GM23248 (cell line): ENCODE results near the gene NFATC2. TPM values are rescaled to one million over a fixed set of nuclear protein-coding genes. Genes with fewer than 3 reads are reported as not detected.

Experiments used
- DNase-seq: peaks from one replicate; pipeline ENCODE4 v3.0.0-alpha.2; 2015
- H2AFZ ChIP-seq: fragments of 200-600 bp; sonication (generic); 2 replicates; pipeline ENCODE4 v1.6.1; 2016; ENCODE audit warnings: antibody characterized with exemption
- H3F3A ChIP-seq: fragments of 200-600 bp; sonication (generic); 2 replicates; pipeline ENCODE4 v1.6.1; 2016; ENCODE audit warnings: mild to moderate bottlenecking, antibody characterized with exemption, mixed run types; ENCODE audit not compliant: insufficient read depth
- H3K27ac ChIP-seq: fragments of 200-600 bp; sonication (generic); 2 replicates; pipeline ENCODE4 v1.5.1; 2016; ENCODE audit warnings: mild to moderate bottlenecking
- H3K27me3 ChIP-seq: fragments of 200-600 bp; sonication (generic); replicated peaks from 2 replicates; pipeline ENCODE4 v1.6.1; 2016; ENCODE audit warnings: mild to moderate bottlenecking; ENCODE audit not compliant: insufficient read depth
- H3K36me3 ChIP-seq: fragments of 200-600 bp; sonication (generic); 2 replicates; pipeline ENCODE4 v1.6.1; 2016; ENCODE audit warnings: low read depth, mild to moderate bottlenecking
- H3K4me1 ChIP-seq: fragments of 200-600 bp; sonication (generic); 2 replicates; pipeline ENCODE4 v1.6.1; 2016; ENCODE audit warnings: mild to moderate bottlenecking; ENCODE audit not compliant: insufficient read depth
- H3K4me2 ChIP-seq: fragments of 200-600 bp; sonication (generic); one replicate; pipeline ENCODE4 v1.6.1; 2016; ENCODE audit warnings: mild to moderate bottlenecking; ENCODE audit not compliant: unreplicated experiment
- H3K4me3 ChIP-seq: fragments of 200-600 bp; sonication (generic); 2 replicates; pipeline ENCODE4 v1.5.1; 2016; ENCODE audit warnings: mild to moderate bottlenecking
- H3K79me2 ChIP-seq: fragments of 200-600 bp; sonication (generic); 2 replicates; pipeline ENCODE4 v1.6.1; 2016; ENCODE audit warnings: mild to moderate bottlenecking; ENCODE audit not compliant: insufficient read depth
- H3K9ac ChIP-seq: fragments of 200-600 bp; sonication (generic); 2 replicates; pipeline ENCODE4 v1.6.1; 2016; ENCODE audit warnings: mild to moderate bottlenecking
- H3K9me2 ChIP-seq: fragments of 200-600 bp; sonication (generic); 2 replicates; pipeline ENCODE4 v1.6.1; 2016; ENCODE audit warnings: mixed run types, mild to moderate bottlenecking, moderate library complexity; ENCODE audit not compliant: insufficient read depth
- H3K9me3 ChIP-seq: fragments of 200-600 bp; sonication (generic); one replicate; pipeline ENCODE4 v1.6.1; 2017; ENCODE audit warnings: low read depth
- H4K20me1 ChIP-seq: fragments of 200-600 bp; sonication (generic); 2 replicates; pipeline ENCODE4 v1.6.0; 2016; ENCODE audit not compliant: insufficient read depth
- EZH2 ChIP-seq: fragments of 200-600 bp; sonication (generic); IDR thresholded peaks from 2 replicates; pipeline ENCODE4 v1.6.1; 2018; ENCODE audit warnings: antibody characterized with exemption, mild to moderate bottlenecking; ENCODE audit not compliant: insufficient read depth, poor library complexity, severe bottlenecking
- EZH2phosphoT487 ChIP-seq: fragments of 200-600 bp; sonication (generic); IDR thresholded peaks from 2 replicates; pipeline ENCODE4 v1.6.1; 2018; ENCODE audit warnings: antibody characterized with exemption, moderate library complexity, mild to moderate bottlenecking, low read depth; ENCODE audit not compliant: insufficient read depth
- WGBS, 2 experiments: methylation state at CpG; one replicate each; pipeline ENCODE4 v1.1.6; 2015 to 2017; ENCODE audit warnings: low lambda C conversion rate in 2 of 2, low coverage in 1 of 2; ENCODE audit errors: missing lambda C conversion rate in 2 of 2; 5-methylcytosine and 5-hydroxymethylcytosine counted together
- in situ Hi-C: fragments of 300-500 bp; cut with MboI; formaldehyde crosslinking; loops from 2 replicates; pipeline ENCODE4 v1.15.0; 2020
- polyA plus RNA-seq: library from polyadenylated mRNA; unstranded; fragments of >200 nt; fragmentation: Nextera tagmentation; extraction: Ambion mirVana; gene quantifications from 2 replicates; pipeline ENCODE4 v1.2.1, GENCODE V29; 2016
- total RNA-seq: library from RNA; depleted of rRNA; stranded (reverse); fragments of >200 nt; shearing (Covaris generic); gene quantifications from 2 replicates; pipeline ENCODE4 v1.2.3, GENCODE V29; 2014

Gene NFATC2
- total and polyA plus RNA-seq, 2 experiments from 2014 or later = 0.11 to 0.14 TPM

- no peaks in the 10 kb centered on the region for H4K20me1 ChIP-seq
- no peak overlapping the region for H3K4me3 ChIP-seq
- WGBS, 2 experiments = 90 to 92% methylated on average over 14 of the region's 14 CpGs
- H3F3A ChIP-seq = no peaks in the 10 kb centered on the region
- DNase-seq = no peak
- no peaks in the 10 kb centered on the region for H3K9me2 ChIP-seq
- no peaks in the 10 kb centered on the region for H3K79me2 ChIP-seq
- in situ Hi-C loops = no loop called here
- H3K9me3 ChIP-seq = no peaks in the 10 kb centered on the region
- H3K4me1 ChIP-seq = no peaks in the 10 kb centered on the region
- no peak overlapping the region for H3K4me2 ChIP-seq
- TF ChIP-seq EZH2 (no peak), EZH2phosphoT487 (no peak)
- no peaks in the 10 kb centered on the region for H3K36me3 ChIP-seq
- H2AFZ ChIP-seq = no peak overlapping the region
- H3K9ac ChIP-seq = no peak overlapping the region
- H3K27me3 ChIP-seq = no peaks in the 10 kb centered on the region
- no peak overlapping the region for H3K27ac ChIP-seq
Measured at GRCh38 chr20:51427651-51428291, 114.7 kb downstream of the NFATC2 start.

GRCh38 chr20:51426718-51427650, 115.5 kb downstream of the NFATC2 start:
- Histone ChIP-seq H4K20me1 (no peaks in the 10 kb centered on the region), H3K9ac (no peak overlapping the region), H3K27ac (no peak overlapping the region), H3K27me3 (no peaks in the 10 kb centered on the region), H2AFZ (no peak overlapping the region), H3K4me2 (no peak overlapping the region), H3K9me3 (no peaks in the 10 kb centered on the region), H3F3A (no peaks in the 10 kb centered on the region), H3K79me2 (no peaks in the 10 kb centered on the region), H3K4me3 (no peak overlapping the region), H3K9me2 (no peaks in the 10 kb centered on the region), H3K4me1 (no peaks in the 10 kb centered on the region), H3K36me3 (no peaks in the 10 kb centered on the region)
- in situ Hi-C loops = no loop called here
- WGBS, 2 experiments = 87% methylated on average over 19 of the region's 19 CpGs
- no peak for TF ChIP-seq EZH2phosphoT487
- no peak for TF ChIP-seq EZH2
- no peak for DNase-seq

DNA sequence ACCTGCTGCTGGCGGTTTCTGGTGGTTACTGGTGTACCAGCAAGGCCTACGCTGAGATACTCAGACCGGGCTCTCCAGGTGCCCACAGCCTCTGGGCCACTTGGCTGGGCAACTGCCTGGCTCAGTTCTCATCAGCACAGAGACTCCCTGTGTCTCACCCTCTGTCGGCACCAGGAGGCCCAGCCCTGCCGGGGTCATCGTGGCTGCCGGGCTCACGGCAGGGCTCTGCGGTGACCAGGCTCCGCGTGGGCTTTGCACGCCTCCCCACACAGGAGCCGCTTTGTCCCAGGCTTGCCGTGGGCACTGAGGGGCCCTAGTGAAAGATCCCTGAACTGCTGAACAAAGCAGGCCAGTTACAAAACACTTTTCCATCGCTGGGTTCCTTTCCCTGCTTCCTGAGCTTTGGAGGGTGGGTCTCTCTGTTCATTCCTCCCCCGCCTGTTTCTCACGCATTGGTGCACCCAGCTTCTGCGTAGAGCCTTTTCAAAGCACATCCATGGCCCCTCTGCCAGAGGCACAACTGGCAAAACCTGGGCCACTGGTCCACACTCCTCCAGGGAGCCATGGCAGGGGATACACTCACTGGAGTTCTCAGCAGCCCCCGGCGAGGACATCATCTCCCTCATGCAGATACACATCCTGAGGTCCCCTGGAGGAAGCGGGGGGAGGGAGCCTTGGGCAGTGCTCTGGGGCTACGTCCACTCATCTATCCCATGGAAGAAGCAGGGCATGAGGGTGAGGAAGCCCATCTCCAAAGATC, 117.0 kb downstream of the NFATC2 start:
- H4K20me1 ChIP-seq = no peaks in the 10 kb centered on the region
- in situ Hi-C loops = no loop called here
- TF ChIP-seq EZH2 (no peak), EZH2phosphoT487 (no peak)
- H3K36me3 ChIP-seq = no peaks in the 10 kb centered on the region
- no peaks in the 10 kb centered on the region for H3F3A ChIP-seq
- H3K9me3 ChIP-seq = no peaks in the 10 kb centered on the region
- no peak overlapping the region for H3K4me3 ChIP-seq
- no peaks in the 10 kb centered on the region for H3K4me1 ChIP-seq
- no peak overlapping the region for H3K27ac ChIP-seq
- no peaks in the 10 kb centered on the region for H3K9me2 ChIP-seq
- DNase-seq = no peak
- H3K4me2 ChIP-seq = no peak overlapping the region
- H3K27me3 ChIP-seq = no peaks in the 10 kb centered on the region
- no peak overlapping the region for H2AFZ ChIP-seq
- H3K79me2 ChIP-seq = no peaks in the 10 kb centered on the region
- no peak overlapping the region for H3K9ac ChIP-seq
- 87 to 88% methylated on average over 22 of the region's 22 CpGs for WGBS, 2 experiments
